Measurements from ENCODE around the gene SLC6A18.

GRCh38 chr5:1239505-1240251, 14.5 kb downstream of the SLC6A18 start:
- TF ChIP-seq POLR2AphosphoS5 (IDR thresholded peaks at IDR 0.05; ENCODE audit: low read depth, low read length): no peak
- TF ChIP-seq TAF1 (IDR thresholded peaks at IDR 0.05; ENCODE audit: borderline replicate concordance, low read depth, low read length): no peak

Data from GM12892 (cell line).